HUES64 (cell line): ENCODE data around the gene STYK1.

Experiments
- H3K27ac ChIP-seq: 2 replicates; pipeline ENCODE4 v1.7.0; 2013; ENCODE audit warnings: low read depth, low read length, inconsistent platforms
- H3K27me3 ChIP-seq: 2 replicates; pipeline ENCODE4 v1.6.1; 2013; ENCODE audit warnings: mild to moderate bottlenecking, low read length; ENCODE audit not compliant: insufficient read depth
- H3K36me3 ChIP-seq: 2 replicates; pipeline ENCODE4 v1.6.1; 2013; ENCODE audit warnings: mild to moderate bottlenecking, low read length; ENCODE audit not compliant: insufficient read depth
- H3K4me1 ChIP-seq: 2 replicates; pipeline ENCODE4 v1.6.1; 2013; ENCODE audit warnings: mild to moderate bottlenecking, low read length, moderate library complexity; ENCODE audit not compliant: insufficient read depth
- H3K4me3 ChIP-seq: 2 replicates; pipeline ENCODE4 v1.5.1; 2013; ENCODE audit warnings: mild to moderate bottlenecking, low read length, moderate library complexity
- H3K9ac ChIP-seq: 2 replicates; pipeline ENCODE4 v1.6.1; 2013; ENCODE audit warnings: mild to moderate bottlenecking, low read depth, low read length
- H3K9me3 ChIP-seq: 2 replicates; pipeline ENCODE4 v1.6.1; 2013; ENCODE audit warnings: low read depth, low read length; ENCODE audit not compliant: insufficient read depth
- WGBS: fragments of 150-250, 120-280 bp; methylation state at CpG from one replicate; pipeline ENCODE4 v1.1.7; 2013; ENCODE audit warnings: missing lambda C conversion rate; 5-methylcytosine and 5-hydroxymethylcytosine counted together

Gene STYK1

GRCh38 chr12:10641735-10642500, 31.9 kb downstream of the STYK1 start:
- Histone ChIP-seq H3K4me1 (no peaks in the 10 kb centered on the region), H3K9me3 (peaks cover 21% of the 10 kb centered on the region), H3K27ac (no peak overlapping the region), H3K36me3 (no peaks in the 10 kb centered on the region), H3K27me3 (no peaks in the 10 kb centered on the region), H3K9ac (no peak overlapping the region), H3K4me3 (no peak overlapping the region)
- WGBS: 89% methylated on average over 5 of the region's 6 CpGs

- Histone ChIP-seq H3K27ac (no peak overlapping the region), H3K36me3 (no peaks in the 10 kb centered on the region), H3K27me3 (no peaks in the 10 kb centered on the region), H3K4me1 (no peaks in the 10 kb centered on the region), H3K9me3 (no peaks in the 10 kb centered on the region), H3K4me3 (no peak overlapping the region), H3K9ac (no peak overlapping the region)
- WGBS: no CpG with 5 or more reads among the region's 1 CpG
These were observed 35.1 kb downstream of the STYK1 start for GRCh38 chr12:10638728-10639127.

- Histone ChIP-seq H3K27me3 (no peaks in the 10 kb centered on the region), H3K4me3 (no peak overlapping the region), H3K9ac (no peak overlapping the region), H3K9me3 (no peaks in the 10 kb centered on the region), H3K4me1 (no peaks in the 10 kb centered on the region), H3K36me3 (no peaks in the 10 kb centered on the region), H3K27ac (no peak overlapping the region)
- 88% methylated on average over 6 of the region's 6 CpGs for WGBS
These were observed 37.2 kb downstream of the STYK1 start for GRCh38 chr12:10636611-10637010.

- Histone ChIP-seq H3K27ac (no peak overlapping the region), H3K36me3 (no peaks in the 10 kb centered on the region), H3K27me3 (no peaks in the 10 kb centered on the region), H3K4me3 (no peak overlapping the region), H3K9me3 (no peaks in the 10 kb centered on the region), H3K9ac (no peak overlapping the region), H3K4me1 (no peaks in the 10 kb centered on the region)
- 93% methylated on average over 3 of the region's 3 CpGs for WGBS
These were observed 37.7 kb downstream of the STYK1 start for GRCh38 chr12:10636124-10636523.

GRCh38 chr12:10635306-10635705, 38.5 kb downstream of the STYK1 start:
- no peaks in the 10 kb centered on the region for H3K4me1 ChIP-seq
- H3K9me3 ChIP-seq: no peaks in the 10 kb centered on the region
- H3K4me3 ChIP-seq: no peak overlapping the region
- no peak overlapping the region for H3K27ac ChIP-seq
- no peak overlapping the region for H3K9ac ChIP-seq
- H3K36me3 ChIP-seq: no peaks in the 10 kb centered on the region
- 88% methylated on average over 2 of the region's 2 CpGs for WGBS
- no peaks in the 10 kb centered on the region for H3K27me3 ChIP-seq

GRCh38 chr12:10634427-10634826, 39.4 kb downstream of the STYK1 start:
- no peak overlapping the region for H3K27ac ChIP-seq
- WGBS: 94% methylated on average over 5 of the region's 5 CpGs
- H3K27me3 ChIP-seq: no peaks in the 10 kb centered on the region
- H3K9ac ChIP-seq: no peak overlapping the region
- H3K36me3 ChIP-seq: no peaks in the 10 kb centered on the region
- H3K9me3 ChIP-seq: no peaks in the 10 kb centered on the region
- no peak overlapping the region for H3K4me3 ChIP-seq
- no peaks in the 10 kb centered on the region for H3K4me1 ChIP-seq

- H3K4me1 ChIP-seq: peaks cover under 1% of the 10 kb centered on the region; the same call in 1 of the 2 replicates
- H3K27ac ChIP-seq: no peak overlapping the region
- H3K9me3 ChIP-seq: no peaks in the 10 kb centered on the region
- no peaks in the 10 kb centered on the region for H3K36me3 ChIP-seq
- H3K27me3 ChIP-seq: no peaks in the 10 kb centered on the region
- no peak overlapping the region for H3K9ac ChIP-seq
- no peak overlapping the region for H3K4me3 ChIP-seq
- 88% methylated on average over 3 of the region's 3 CpGs for WGBS
These were observed 40.3 kb downstream of the STYK1 start for GRCh38 chr12:10633541-10633940.

- Histone ChIP-seq H3K4me3 (no peak overlapping the region), H3K9ac (no peak overlapping the region), H3K27ac (no peak overlapping the region), H3K4me1 (peaks cover 3% of the 10 kb centered on the region; the same call in 1 of the 2 replicates), H3K9me3 (no peaks in the 10 kb centered on the region), H3K36me3 (no peaks in the 10 kb centered on the region), H3K27me3 (no peaks in the 10 kb centered on the region)
These were observed 41.6 kb downstream of the STYK1 start for GRCh38 chr12:10632226-10632625.

GRCh38 chr12:10624605-10625004, 49.2 kb downstream of the STYK1 start:
- H3K4me3 ChIP-seq: no peak overlapping the region
- 84% methylated on average over 3 of the region's 3 CpGs for WGBS
- H3K9me3 ChIP-seq: no peaks in the 10 kb centered on the region
- H3K27ac ChIP-seq: no peak overlapping the region
- no peaks in the 10 kb centered on the region for H3K36me3 ChIP-seq
- H3K4me1 ChIP-seq: peaks cover 3% of the 10 kb centered on the region; the same call in 1 of the 2 replicates
- H3K9ac ChIP-seq: no peak overlapping the region
- no peaks in the 10 kb centered on the region for H3K27me3 ChIP-seq

GRCh38 chr12:10623131-10623530, 50.7 kb downstream of the STYK1 start:
- H3K36me3 ChIP-seq: no peaks in the 10 kb centered on the region
- no peaks in the 10 kb centered on the region for H3K9me3 ChIP-seq
- H3K27me3 ChIP-seq: no peaks in the 10 kb centered on the region
- H3K4me3 ChIP-seq: no peak overlapping the region
- no peaks in the 10 kb centered on the region for H3K4me1 ChIP-seq
- H3K27ac ChIP-seq: no peak overlapping the region
- H3K9ac ChIP-seq: no peak overlapping the region

- H3K9ac ChIP-seq: no peak overlapping the region
- no peaks in the 10 kb centered on the region for H3K9me3 ChIP-seq
- H3K36me3 ChIP-seq: no peaks in the 10 kb centered on the region
- WGBS: no CpG with 5 or more reads among the region's 1 CpG
- H3K4me1 ChIP-seq: no peaks in the 10 kb centered on the region
- no peaks in the 10 kb centered on the region for H3K27me3 ChIP-seq
- no peak overlapping the region for H3K27ac ChIP-seq
- H3K4me3 ChIP-seq: no peak overlapping the region
These were observed 52.6 kb downstream of the STYK1 start for GRCh38 chr12:10621278-10621677.
